Gastrocnemius medialis (tissue), 4 donors: ENCODE measurements around the gene VAPB. TPM values are rescaled to one million over a fixed set of nuclear protein-coding genes. Genes with fewer than 3 reads are reported as not detected.

ENCODE experiments used
- ATAC-seq, 2 donors: fragments of 150-250 bp; one replicate each; pipeline ENCODE4 v1.9.1; 2016
- DNase-seq, 2 donors: peaks; one replicate each; pipeline ENCODE4 v3.0.0-alpha.2; 2019
- H3K27ac ChIP-seq, 4 donors: fragments of 200-600 bp; sonication (generic); 1 replicate in 1 of 4; 2 replicates in 3 of 4; pipeline ENCODE4 v1.5.1; 2016 to 2018; ENCODE audit warnings: mild to moderate bottlenecking in 2 of 4, moderate library complexity in 1 of 4
- H3K27me3 ChIP-seq, 3 donors: fragments of 200-600 bp; sonication (generic) in 2 of 3; 1 replicate in 1 of 3; 2 replicates in 2 of 3; pipeline versions ENCODE4 v1.5.1 to v1.6.0; 2016 to 2019; ENCODE audit warnings: mild to moderate bottlenecking in 1 of 3, moderate library complexity in 1 of 3
- H3K36me3 ChIP-seq, 2 donors: fragments of 200-600 bp; sonication (generic) in 1 of 2; one replicate each; pipeline ENCODE4 v1.5.1; 2017 to 2018
- H3K4me1 ChIP-seq, 2 donors: fragments of 200-600 bp; sonication (generic) in 1 of 2; one replicate each; pipeline ENCODE4 v1.5.1; 2016 to 2017; ENCODE audit warnings: mild to moderate bottlenecking in 2 of 2
- H3K4me3 ChIP-seq, 4 donors: fragments of 200-600 bp; sonication (generic) in 3 of 4; 1 replicate in 1 of 4; 2 replicates in 3 of 4; pipeline ENCODE4 v1.5.1; 2016 to 2019; ENCODE audit warnings: mild to moderate bottlenecking in 2 of 4
- H3K9me3 ChIP-seq, 3 donors: fragments of 200-600 bp; sonication (generic) in 2 of 3; 1 replicate in 1 of 3; 2 replicates in 2 of 3; pipeline ENCODE4 v1.5.1; 2016 to 2019
- CTCF ChIP-seq, 5 experiments: fragments of 450-650 bp in 3 of 5; fragments of 200-600 bp in 2 of 5; sonication (generic) in 2 of 5; IDR thresholded peaks in 4 of 5; conservative IDR thresholded peaks in 1 of 5; 1 replicate in 4 of 5; 2 replicates in 1 of 5; pipeline ENCODE4 v1.5.1; 2016 to 2019; ENCODE audit warnings: antibody characterized with exemption in 5 of 5, mild to moderate bottlenecking in 3 of 5, moderate library complexity in 3 of 5
- POLR2A ChIP-seq, 2 donors: fragments of 450-650 bp; IDR thresholded peaks; one replicate each; pipeline ENCODE4 v1.6.1; 2017; ENCODE audit warnings: antibody characterized with exemption in 2 of 2, mild to moderate bottlenecking in 2 of 2, moderate library complexity in 2 of 2
- in situ Hi-C, 4 donors: fragments of 200-750 bp; cut with MboI; loops; one replicate each; pipeline versions ENCODE4 v1.15.0 to v1.8.0; 2017; ENCODE audit warnings: low sequenced_read_pairs in 4 of 4
- intact Hi-C: fragments of 100-400 bp; cut with DNase I; formaldehyde crosslinking; loops from one replicate; pipeline ENCODE4 v1.15.1; 2023; ENCODE audit warnings: low total_unique reads
- total RNA-seq, 4 donors: library from RNA; depleted of rRNA; stranded (reverse); fragments of >200 nt; gene quantifications; one replicate each; pipeline versions ENCODE4 v1.1.0 to v1.2.3, GENCODE V29; 2016

Gene VAPB
- total RNA-seq, 4 donors from 2014 or later: 30.4 to 37.7 (median 32.8) TPM

GRCh38 chr20:58500256-58500655 lies 111.2 kb downstream of the VAPB start:
- ATAC-seq: no peak
- in situ Hi-C loops (no loop called here), intact Hi-C loops (no loop called here)
- TF ChIP-seq POLR2A (IDR thresholded peaks at IDR 0.05) (no peak), CTCF (IDR thresholded peaks at IDR 0.05 in 4 of 5, conservative IDR thresholded peaks at IDR 0.05 in 1 of 5) (no peak)
- Histone ChIP-seq H3K27ac (no peak overlapping the region), H3K4me3 (no peak overlapping the region), H3K4me1 (no peaks in the 10 kb centered on the region), H3K27me3 (peaks cover 0 to under 1% (median 0%) of the 10 kb centered on the region in 3 donors), H3K9me3 (peaks cover 0 to 13% (median 0%) of the 10 kb centered on the region in 3 donors), H3K36me3 (no peaks in the 10 kb centered on the region)
- DNase-seq: no peak

Other genes with a start within 250 kb of the VAPB start
- not detected for gene ANKRD60, start 160.6 kb upstream of the VAPB start, total RNA-seq
- 10 to 100 TPM in 1 of 4 donors, 1 to 10 TPM in 3; 8.0 to 10.9 (median 9.3) TPM for gene RAB22A, start 79.5 kb upstream of the VAPB start, total RNA-seq
- gene APCDD1L, start 126.2 kb downstream of the VAPB start, total RNA-seq: under 1 TPM in 2 of 4 donors, not detected in 2; 0.07 to 0.22 TPM